T1000 (cell line): ENCODE data around the gene ZNF771.
"Not testable (repeated sequence)": the region's sequence is repeated elsewhere in the genome, so short reads cannot be mapped to it uniquely, and the experiment has no call there.

Experiments used
- DNase-seq: peaks from one replicate; lab custom pipeline; 2025; ENCODE audit warnings: mixed read lengths; lab: John Stamatoyannopoulos, UW

The ZNF771 gene

DNA sequence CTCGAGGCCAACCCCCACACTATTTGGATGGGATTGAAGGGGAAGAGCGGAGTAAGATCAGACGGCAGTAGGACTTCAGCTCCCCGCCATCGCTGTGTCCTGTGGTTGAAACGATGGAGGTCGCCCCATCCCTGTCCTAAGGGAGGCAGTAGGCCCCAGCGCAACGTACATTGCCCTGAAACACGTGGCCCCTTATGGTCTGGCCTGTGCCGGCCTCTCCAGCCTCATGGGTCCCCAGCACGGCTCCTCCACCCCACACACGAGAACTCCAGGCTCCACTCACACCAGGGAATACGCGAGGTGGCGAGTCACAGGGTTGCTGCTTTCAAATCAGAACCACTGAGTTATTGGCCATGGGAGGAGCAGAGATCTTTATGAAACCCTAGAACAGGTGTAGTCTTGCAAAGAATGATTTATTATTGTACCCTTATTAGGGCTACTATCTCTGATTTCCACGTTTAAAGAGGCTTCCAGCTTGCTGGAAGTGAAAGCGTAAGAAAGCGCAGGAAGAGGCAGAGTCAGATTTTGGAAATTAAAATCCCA, 23.1 kb downstream of the ZNF771 start:
- DNase-seq, result no peak

DNA sequence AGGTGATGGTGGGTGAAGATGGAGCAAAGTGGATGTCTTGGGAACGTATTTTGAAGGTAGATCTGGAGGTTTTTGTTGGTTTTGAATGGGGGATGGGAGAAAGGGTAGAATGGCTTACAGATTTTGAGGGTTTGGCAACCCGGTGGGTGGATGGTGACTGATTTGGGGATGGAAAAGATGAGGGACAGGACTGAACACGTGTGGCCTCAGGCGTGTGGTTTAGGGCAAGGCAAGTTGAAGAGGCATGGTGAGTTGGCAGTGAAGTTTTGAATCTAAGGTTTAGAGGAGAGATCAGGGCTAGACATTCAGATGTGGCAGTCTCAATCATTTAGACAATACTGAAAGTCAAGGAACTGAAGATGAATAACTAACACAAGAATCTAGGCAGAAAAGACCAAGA, 27.4 kb downstream of the ZNF771 start:
- DNase-seq, result no peak

DNA sequence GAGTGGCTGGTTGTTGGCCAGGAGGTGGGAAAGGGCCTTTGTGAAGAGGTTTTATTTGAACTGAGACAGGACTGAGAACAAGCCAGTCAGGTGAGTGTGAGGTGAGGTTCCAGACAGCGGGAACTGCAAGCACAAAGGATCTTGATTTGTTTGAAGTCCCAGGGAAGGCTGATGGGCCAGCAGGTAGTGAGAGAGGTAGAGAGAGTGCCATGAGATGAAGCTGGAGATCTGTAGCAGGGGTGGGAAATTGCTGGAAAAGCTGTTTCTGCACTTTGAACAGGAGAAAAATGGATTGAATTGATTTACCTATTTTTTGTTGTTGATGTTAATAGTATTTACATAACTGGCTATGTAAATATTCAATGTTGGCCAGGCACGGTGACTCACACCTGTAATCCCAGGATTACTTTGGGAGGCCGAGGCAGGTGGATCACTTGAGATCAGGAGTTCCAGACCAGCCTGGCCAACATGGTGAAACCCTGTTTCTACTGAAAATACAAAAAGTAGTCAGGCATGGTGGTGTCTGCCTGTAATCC, 30.2 kb downstream of the ZNF771 start:
- no peak for DNase-seq

DNA sequence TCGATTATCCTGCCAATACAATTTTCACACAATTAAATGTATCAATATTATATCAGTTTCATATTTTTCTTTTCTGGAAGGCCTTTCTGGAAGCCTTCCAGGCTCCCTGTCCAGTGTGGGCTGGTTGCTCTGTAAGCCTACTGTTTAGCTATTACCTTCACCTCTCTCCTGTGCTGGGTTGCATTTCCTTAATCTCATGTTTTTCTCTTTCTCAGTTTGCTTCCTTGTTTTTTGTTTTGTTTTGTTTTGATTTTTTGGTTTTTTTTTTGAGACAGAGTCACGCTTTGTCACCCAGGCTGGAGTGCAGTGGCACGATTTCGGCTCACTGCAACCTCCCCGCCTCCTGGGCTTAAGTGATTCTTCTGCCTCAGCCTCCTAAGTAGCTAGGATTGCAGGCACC, 31.4 kb downstream of the ZNF771 start:
- DNase-seq, result no peak

DNA sequence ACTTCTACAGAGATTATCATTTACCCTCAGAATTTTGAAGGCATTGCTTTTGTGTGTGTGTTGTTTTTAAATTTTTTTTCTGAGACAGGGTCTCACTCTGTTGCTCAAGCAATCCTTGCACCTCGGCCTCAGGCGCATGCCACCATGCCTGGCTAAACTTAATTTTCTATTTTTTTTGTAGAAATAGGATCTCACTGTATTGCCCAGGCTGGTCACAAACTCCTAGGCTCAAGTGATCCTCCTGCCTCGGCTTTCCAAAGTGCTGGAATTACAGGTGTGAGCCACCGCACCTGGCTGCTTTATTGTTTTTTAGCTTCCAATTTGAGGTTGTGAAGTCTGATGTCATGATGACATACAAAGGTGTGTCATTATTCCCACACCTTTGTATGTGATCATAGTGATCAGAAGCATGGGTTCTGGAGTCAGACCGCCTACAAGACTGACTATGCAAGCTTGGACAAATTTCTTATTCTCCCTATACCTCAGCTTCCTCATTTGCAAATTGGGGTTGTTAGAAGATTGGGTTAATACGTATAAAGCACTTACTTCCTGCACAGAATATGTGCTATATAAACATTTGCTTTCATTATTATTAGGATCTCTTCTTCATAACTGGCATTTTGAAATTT, 32.4 kb downstream of the ZNF771 start:
- no peak for DNase-seq

DNA sequence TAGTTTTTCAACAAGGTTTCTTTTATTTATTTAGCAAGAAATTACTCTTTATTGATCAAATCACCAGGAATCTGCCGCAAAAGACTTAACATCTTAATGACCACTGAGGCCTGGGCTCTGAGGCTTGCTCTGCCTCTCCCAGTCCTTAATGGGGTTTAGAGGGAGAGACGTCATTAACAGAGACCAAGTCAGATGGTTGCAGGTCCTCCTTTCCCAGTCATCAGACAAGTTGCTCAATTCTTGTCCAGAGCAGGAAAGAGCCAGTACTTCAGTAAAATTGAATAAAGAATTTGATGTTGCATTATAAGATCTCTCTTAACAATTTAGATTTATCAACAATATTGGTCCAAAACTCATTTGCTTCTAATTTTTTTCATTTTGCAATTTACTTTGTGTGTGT, 36.2 kb downstream of the ZNF771 start:
- no peak for DNase-seq

DNA sequence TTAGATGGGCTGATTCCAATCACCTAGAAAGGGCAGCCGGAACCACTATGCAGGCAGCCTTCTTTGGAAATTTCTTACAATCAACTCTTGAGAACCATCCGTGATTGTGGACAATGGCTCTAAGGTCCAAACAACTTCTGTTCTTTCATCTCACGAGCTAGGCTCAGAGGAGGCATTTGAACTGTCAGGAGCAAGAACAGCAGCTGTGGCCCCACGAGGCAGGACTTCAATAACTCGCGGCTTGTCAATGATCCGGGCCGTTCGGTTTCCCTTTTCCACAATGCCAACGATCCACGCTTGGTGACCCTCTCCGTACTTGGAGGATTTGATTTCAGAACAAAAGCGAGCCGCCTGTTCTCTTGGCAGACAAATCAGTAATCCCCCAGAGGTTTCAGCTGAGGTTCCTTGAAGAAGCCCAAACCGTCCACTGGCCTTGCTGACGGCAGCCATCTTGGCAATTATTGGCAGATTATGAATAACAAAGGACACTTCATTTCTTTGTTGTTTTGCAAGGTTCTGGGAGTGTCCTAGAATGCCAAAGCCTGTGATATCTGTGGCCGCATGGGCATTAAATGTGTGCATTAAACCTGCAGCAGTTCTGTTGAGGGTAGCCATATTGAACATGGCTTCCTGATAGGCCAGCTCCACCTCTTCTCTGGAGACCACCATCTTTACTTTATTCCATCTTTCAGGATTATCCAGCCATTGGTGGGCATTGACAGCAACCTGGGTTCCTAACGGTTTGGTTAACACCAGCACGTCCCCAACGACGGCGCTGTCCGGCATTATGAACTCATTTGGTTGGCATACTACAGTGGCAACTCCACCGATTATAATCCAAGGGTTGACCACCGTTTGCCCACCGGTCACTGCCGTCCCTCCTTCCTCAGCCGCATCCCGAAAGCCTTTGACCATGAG, 37.1 kb downstream of the ZNF771 start:
- no peak for DNase-seq

DNA sequence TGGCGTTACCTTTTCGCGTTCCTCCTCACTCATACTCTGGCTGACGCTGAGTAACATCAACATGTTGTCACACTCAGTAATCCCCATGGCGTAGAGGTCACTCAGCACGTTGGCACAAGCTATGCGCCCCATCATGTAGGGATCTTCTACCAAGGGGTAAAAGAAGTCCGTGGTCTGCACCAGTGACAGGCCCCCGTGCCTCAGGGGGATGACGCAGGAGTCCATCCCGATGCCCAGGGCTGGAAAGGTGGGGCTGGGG, 37.7 kb downstream of the ZNF771 start:
- DNase-seq, result no peak

DNA sequence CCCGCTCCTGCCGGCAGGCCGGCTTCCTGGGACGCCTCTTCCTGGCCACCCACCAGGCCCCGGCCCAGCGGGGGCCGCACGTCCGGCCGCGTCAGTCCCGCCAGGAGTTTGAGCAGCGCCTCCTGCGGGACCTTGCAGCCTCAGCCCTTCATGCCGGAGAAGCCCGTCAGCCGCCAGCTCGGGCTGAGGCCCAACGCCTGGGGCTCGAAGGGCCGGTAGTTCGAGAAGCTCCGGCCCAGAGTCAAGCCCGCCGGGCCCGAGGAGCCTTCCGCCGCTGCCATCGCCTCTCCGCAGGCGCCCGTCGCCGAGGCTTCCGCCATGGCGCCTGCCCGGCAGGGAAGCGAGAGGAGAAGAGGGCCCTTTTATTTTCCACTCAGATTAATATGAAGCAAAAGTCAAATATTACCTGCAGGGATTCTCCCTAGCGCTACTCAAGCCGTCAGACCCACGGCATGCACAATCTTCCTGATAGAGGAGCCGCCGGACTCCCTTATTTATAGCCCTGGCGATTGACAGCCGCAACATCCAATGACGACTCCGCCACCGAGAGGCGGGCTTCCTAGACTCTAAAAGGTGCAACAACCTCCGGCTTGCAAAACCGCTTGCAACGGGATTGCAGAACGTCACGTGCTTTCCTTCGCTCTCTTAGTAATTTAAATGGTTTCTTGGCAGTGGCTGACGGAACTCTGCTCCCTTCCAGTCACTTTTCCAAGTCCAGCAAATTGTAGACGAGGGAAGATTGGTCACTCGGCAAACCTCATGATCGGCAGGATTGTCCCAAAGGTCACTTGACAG, 38.2 kb downstream of the ZNF771 start, which contains the start of gene SEPHS2:
Gene SEPHS2 (minus strand): TSS at position 467 of the 795 bp plus-strand sequence. CDS start 147 bp downstream, at position 320.
- peak; percentile 95 for DNase-seq

DNA sequence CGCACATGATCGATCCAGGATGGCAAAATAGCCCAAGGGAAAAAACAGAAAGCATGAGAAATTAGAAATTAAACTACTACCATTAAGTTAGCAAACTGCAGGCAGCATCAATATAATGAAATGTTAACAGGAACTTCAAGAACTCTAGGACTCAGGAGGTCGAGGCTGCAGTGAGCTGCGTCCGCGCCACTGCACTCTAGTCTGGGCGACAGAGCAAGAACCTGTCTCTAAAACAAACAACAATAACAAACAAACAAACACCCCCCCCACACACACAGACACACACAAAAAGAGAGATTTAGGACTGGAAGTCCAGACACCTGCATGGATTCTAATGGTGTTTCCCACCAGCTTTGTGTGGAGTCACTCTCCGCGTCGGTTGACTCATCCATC, 38.8 kb downstream of the ZNF771 start:
- DNase-seq, result no peak

DNA sequence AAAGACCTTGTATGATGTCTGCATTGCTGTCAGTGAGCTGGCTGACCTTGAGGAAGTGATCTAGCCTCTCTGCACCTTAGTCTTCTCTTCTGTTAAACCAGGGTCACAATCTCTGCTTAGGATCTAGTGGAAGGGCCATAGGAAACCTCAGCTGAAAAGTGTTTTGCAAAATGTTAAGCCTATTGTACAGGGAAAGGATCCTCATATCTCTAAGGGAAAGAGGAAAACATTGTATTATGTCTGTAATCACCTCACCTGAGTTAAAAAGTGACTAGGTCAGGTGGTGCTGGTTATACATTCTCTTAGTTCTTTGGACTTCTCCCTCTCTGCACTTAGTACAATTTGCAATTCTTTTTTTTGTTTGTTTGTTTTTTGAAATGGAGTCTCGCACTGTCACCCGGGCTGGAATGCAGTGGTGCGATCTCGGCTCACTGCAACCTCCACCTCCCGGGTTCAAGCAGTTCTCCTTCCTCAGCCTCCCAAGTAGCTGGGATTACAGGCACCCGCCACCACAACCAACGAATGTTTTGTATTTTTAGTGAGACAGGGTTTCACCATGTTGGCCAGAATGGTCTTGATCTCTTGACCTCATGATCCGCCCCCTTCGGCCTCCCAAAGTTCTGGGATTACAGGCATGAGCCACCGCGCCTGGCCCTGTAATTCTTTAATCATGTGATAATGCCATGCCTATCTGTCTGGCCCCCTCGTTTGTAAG, 40.3 kb downstream of the ZNF771 start:
- no peak for DNase-seq

DNA sequence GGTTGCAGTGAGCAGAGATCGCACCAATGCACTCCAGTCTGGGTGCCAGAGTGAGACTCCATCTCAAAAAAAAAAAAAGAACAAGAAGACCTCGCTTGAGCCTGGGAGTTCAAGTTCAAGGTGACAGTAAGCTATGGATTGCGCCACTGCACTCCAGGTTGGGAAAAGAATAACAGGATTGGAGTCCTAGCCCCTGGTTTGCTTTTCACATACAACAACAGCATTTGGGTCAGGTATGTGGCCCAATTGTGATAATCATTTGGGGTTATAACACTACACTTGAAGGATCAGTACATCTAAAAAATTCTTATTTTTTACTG, 41.7 kb downstream of the ZNF771 start:
- DNase-seq, result no peak

DNA sequence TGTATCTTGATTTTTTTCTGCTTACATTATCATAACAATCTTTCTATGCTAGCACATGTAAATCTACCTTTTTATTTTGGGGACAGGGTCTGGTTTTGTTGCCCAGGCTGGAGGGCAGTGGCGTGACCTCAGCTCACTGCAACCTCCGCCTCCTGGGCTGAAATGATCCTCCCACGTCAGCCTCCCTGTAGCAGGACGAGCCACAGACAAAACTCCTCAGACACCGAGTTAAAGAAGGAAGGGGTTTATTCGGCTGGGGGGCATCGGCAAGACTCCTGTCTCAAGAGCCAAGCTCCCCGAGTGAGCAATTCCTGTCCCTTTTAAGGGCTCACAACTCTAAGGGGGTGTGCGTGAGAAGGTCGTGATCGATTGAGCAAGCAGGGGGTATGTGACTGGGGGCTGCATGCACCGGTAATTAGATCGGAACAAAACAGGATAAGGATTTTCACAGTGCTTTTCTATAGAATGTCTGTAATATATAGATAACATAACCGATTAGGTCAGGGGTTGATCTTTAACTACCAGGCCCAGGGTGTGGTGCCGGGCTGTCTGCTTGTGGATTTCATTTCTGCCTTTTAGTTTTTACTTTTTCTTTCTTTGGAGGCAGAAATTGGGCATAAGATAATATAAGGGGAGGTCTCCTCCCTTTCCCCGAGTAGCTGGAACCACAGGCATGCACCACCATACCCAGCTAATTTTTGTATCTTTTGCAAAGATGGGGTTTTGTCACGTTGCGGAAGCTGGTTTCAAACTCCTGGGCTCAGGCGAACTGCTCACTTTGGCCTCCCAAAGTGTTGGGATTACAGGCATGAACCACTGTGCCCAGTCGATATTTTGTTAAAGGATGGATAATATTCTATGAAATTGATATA, 45.5 kb downstream of the ZNF771 start:
- not testable (repeated sequence) for DNase-seq

DNA sequence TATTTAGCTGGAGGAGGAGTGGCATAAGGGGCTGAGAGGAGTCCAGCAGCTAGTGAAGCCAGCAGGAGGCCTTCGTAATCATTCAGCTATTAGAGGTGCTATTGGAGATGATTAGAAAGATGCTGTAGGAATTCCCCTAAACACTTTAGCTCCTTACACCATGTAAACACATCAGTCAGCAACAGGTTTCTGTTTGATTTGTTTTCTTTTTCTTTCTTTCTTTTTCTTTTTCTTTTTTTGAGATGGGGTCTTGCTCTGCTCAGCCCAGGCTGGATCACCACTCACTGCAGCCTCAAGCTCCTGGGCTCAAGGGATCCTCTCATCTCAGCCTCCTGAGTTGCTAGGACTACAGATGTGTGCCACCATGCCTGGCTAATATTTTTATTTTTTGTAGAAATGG, 48.9 kb downstream of the ZNF771 start:
- no peak for DNase-seq

DNA sequence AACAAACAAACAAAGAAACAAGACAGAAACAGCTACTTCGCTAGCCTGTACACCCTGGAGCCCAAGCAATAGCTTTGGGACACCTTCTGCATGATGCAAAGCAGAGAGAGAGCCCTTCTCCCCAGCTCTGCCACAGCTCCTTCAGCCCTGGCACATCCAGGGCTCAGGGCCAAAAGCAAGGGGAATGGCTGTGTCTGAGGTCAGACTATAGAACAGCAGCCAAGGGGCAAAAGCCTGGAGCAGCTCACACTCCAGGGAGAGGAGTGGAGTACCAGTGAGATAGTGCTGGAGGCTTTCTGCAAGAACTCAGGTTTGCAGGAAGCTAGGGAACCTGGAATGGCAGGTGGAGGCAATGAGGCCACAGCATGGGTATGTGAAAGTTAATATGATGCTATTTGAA, 49.9 kb downstream of the ZNF771 start:
- no peak for DNase-seq

DNA sequence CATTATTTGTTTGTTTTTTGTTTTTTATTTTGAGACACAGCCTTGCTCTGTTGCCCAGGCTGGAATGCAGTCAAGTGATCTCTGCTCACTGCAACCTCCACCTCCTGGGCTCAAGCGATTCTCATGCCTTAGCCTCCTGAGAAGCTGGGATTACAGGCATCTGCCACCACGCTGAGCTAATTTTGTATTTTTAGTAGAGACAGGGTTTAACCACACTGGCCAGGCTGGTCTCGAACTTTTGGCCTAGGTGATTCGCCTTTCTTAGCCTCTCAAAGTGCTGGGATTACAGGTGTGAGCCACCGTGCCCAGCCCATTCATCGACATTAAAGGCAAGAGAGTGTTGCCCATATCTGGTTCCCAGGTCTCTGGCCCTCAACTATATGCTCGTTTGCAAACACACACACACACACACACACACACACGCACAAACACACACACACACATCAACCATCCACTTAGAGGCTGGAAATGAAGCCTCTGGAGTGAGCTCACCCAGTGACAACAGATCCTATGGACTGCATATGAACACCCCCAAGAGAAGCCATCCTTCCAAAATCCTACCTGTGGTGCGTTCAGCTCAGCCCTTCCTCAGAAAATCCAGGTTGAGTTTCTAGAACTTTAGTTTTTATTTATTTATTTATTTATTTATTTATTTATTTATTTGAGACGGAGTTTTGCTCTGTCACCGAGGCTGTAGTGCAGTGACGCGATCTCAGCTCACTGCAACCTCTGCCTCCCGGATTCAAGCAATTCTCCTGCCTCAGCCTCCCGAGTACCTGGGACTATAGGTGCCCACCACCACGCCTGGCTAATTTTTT, 50.5 kb downstream of the ZNF771 start:
- no peak for DNase-seq

DNA sequence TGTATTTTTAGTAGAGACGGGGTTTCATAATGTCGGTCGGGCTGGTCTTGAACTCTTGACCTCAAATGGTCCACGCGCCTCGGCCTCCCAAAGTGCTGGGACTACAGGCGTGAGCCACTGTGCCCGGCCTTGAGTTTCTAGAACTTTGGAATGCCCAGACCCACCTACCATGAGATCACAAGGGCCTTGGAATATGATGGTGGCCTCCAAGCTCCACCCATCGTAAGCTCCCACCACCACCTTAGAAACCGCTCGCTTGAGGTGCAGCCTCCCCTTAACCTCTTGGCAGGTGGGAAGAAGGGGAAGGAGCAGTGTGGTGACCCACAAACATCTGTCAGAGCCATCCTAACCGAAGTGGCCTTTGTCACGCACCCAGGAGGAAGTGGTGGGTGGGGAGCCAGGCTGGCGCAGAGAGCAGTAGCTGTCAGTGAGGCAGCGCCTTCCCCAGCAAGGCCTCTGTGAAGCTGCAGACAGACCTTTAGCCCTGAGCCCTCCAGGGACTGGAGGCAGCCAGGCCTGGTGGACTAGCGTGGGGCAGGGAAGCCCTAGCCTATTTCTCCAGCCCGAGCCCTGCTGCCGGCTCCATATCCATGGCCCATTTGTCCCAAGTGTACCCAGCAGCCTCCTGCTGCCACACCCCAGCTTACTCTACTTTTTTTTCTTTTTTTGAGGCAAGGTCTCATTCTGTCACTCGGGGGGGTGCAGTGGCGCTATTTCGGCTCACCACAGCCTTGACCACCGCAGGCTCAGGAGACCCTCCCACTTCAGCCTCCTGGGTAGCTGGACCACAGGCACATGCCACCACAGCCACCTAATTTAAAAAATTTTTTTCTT, 51.4 kb downstream of the ZNF771 start:
- DNase-seq, result no peak

DNA sequence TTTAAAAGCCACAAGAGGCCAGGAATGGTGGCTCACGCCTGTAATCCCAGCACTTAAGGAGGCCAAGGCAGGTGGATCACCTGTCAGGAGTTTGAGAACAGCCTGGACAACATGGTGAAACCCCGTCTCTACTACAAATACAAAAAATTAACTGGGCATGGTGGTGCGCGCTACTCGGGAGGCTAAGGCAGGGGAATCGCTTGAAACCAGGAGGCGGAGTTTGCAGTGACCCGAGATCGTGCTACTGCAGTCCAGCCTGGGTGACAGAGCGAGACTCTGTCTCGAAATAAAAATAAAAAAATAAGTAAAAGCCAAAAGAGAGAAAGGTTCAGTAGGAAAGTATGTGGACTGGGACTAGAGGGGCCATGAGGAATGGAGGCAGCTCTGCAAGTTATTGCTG, 52.0 kb downstream of the ZNF771 start:
- no peak for DNase-seq

DNA sequence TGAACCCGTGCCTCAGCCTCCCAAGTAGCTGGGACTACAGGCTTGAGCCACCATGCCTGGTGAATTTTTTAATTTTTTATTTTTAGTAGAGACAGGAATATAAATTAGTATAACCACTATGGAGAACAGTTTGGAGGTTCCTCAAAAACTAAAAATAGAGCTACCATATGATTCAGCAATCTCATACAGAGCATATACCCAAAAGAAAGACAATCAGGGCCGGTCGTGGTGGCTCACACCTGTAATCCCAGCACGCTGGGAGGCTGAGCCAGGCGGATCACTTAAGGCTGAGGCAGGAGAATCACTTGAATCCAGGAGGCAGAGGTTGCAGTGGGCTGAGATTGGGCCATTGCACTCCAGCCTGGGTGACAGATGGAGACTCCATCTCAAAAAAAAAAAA, 54.0 kb downstream of the ZNF771 start:
- DNase-seq, result not testable (repeated sequence)
